ENCODE data around the gene OR51I1.

Gene OR51I1, protein sequence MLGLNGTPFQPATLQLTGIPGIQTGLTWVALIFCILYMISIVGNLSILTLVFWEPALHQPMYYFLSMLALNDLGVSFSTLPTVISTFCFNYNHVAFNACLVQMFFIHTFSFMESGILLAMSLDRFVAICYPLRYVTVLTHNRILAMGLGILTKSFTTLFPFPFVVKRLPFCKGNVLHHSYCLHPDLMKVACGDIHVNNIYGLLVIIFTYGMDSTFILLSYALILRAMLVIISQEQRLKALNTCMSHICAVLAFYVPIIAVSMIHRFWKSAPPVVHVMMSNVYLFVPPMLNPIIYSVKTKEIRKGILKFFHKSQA

DNA sequence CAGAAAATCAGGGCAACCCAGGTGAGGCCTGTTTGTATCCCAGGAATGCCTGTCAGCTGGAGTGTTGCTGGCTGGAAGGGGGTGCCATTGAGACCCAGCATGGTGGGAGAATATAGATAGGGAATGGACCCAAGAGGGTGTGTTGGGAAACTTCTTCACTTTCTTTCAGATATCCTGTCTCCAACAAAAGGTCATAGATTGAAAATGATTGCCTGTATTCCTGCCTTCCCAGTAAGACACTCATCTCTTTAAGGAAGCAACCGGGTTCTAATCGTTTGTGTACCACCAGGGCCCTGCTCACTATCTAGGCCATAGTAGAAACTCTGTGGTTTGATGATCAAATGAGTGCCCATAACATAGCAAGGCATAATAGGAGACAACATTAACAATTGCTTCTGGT, at the start of gene OR51I1:
Gene OR51I1 (minus strand): TSS at position 101 of the 400 bp plus-strand sequence. CDS start 0 bp downstream, at position 101.
- no peak within 1 kb of the TSS for H3K4me3 ChIP-seq (ENCODE audit: low read length)
- no peak for TF ChIP-seq ZNF274 (IDR thresholded peaks at IDR 0.05; ENCODE audit: low read depth, low read length)

DNA sequence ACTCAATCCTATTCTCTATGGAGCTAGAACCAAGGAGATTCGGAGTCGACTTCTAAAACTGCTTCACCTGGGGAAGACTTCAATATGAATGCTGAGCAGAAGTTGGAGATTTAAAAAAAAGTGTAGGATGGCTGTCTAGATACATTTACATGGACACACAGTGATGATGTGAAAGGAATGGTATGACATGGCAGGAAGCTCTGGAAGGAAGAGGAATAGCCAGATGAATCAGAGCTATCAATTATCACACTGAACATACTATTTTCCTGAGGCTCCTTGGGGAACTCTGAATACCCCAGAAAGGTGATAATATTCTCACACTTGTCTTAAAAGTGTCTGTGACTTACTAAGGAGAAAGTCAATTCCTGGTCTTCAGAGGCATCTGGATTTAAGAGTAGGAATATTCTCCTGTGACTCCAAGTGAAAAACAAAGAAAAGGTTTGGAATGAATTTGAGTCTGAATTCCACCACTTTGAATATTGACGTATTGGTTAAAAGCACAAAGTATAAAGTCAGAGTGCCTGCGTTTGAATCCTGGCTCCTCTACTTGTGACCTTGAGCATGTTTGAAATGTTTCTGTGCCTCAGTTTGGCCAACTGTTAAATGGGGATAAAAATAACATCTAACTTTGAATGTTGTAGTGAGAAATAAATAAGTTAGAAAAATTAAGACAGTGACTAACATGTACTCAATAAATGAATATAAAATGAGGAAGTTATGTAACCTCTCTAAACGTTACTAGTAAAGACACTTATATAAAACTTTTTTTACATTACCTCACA, 48.5 kb upstream of the OR51I1 start:
- TF ChIP-seq ZNF274 (IDR thresholded peaks at IDR 0.05; ENCODE audit: low read depth, low read length): no peak
- no peak overlapping the region for H3K4me3 ChIP-seq (ENCODE audit: low read length)

DNA sequence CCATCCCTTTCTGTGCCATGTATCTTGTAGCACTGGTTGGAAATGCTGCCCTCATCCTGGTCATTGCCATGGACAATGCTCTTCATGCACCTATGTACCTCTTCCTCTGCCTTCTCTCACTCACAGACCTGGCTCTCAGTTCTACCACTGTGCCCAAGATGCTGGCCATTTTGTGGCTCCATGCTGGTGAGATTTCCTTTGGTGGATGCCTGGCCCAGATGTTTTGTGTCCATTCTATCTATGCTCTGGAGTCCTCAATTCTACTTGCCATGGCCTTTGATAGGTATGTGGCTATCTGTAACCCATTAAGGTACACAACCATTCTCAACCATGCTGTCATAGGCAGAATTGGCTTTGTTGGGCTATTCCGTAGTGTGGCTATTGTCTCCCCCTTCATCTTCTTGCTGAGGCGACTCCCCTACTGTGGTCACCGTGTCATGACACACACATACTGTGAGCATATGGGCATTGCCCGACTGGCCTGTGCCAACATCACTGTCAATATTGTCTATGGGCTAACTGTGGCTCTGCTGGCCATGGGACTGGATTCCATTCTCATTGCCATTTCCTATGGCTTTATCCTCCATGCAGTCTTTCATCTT, 47.6 kb upstream of the OR51I1 start:
- no peak overlapping the region for H3K4me3 ChIP-seq (ENCODE audit: low read length)
- no peak for TF ChIP-seq ZNF274 (IDR thresholded peaks at IDR 0.05; ENCODE audit: low read depth, low read length)

DNA sequence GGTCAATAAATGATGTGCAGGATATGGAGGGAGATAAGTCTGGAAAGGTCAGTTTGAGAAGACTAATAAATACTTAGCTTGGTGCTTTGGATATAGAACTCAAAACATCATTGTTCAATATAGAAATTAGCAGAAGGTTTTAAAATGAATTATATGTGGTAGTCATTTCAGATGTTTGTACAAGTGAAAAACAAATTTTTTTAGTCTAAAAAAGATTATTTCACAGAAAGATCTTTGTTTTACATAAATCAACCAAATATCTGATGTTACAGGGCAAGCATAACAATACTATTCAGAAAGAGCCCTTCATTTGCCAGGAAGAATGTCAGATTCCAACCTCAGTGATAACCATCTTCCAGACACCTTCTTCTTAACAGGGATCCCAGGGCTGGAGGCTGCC, 47.1 kb upstream of the OR51I1 start, which contains the start of gene OR52D1:
Gene OR52D1 (plus strand): TSS at position 301 of the 400 bp plus-strand sequence. CDS start 22 bp downstream, at position 323.
- no peak for TF ChIP-seq ZNF274 (IDR thresholded peaks at IDR 0.05; ENCODE audit: low read depth, low read length)
- H3K4me3 ChIP-seq (ENCODE audit: low read length): no peak within 1 kb of the TSS

DNA sequence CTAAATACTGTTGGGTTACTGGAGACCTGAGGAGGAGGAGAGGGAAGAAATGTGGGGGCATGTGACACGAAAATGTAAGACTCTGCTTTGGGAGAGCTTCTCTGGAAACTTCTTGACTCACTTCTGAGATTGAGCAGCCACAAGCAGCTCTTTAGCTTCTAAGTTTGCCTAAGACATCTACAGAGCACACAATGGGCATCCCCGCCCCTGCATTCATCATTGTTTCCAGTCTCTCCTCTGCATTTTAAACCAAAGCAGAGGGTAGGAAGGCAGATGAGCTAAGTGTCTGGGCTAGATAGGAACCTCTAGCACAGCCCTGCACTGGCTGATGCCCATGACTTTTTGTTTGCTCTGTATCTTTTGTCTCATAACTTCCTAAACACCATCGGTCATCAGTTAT, 45.1 kb upstream of the OR51I1 start:
- no peak overlapping the region for H3K4me3 ChIP-seq (ENCODE audit: low read length)
- no peak for TF ChIP-seq ZNF274 (IDR thresholded peaks at IDR 0.05; ENCODE audit: low read depth, low read length)

DNA sequence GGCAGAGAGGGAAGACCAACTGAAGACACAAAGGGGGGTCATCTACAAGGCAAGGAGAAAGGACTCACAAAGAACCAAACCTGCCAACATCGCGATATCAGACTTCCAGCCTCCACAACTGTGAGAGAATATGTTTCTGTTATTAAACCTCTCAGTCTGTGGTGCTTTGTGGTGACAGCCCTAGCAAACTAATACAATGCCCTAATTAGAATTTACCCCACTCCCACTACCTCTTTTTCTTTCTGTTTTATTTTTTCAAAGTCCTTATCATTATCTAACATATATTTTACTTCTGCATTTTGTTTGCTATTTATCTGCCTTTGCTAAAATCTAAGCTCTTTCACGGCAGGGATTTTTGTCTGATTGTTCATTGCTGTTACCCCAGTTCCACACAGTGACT, 44.7 kb upstream of the OR51I1 start:
- TF ChIP-seq ZNF274 (IDR thresholded peaks at IDR 0.05; ENCODE audit: low read depth, low read length): no peak
- H3K4me3 ChIP-seq (ENCODE audit: low read length): no peak overlapping the region

DNA sequence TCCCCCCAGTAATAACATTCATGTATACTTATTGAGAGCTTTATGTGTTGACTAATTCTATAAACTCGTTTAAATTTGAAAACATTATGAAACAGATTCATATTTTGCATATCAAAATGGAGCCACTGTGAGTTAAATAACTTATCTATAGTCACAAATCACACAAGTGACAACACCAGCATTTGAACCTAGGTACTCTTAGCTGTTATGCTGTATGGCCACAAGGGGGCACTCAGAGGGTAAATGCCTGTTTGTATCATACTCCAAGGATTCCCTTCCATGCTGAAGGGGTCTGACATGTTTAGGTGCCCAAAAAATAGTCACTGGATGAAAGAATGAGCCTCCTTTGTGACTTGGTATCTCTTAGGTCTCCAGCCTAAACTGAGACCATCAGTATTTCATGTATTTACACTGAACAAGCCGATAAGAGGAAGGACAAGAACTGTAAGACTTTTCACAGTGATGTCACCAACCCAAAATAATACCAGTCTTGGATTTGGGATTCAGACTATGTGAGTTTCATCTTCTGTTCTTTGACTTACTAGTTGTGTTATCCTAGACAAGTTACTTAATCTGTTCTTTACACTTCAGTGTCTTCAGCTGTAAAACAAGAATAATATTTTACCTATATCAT, 35.0 kb upstream of the OR51I1 start:
- TF ChIP-seq ZNF274 (IDR thresholded peaks at IDR 0.05; ENCODE audit: low read depth, low read length): no peak
- no peak overlapping the region for H3K4me3 ChIP-seq (ENCODE audit: low read length)

DNA sequence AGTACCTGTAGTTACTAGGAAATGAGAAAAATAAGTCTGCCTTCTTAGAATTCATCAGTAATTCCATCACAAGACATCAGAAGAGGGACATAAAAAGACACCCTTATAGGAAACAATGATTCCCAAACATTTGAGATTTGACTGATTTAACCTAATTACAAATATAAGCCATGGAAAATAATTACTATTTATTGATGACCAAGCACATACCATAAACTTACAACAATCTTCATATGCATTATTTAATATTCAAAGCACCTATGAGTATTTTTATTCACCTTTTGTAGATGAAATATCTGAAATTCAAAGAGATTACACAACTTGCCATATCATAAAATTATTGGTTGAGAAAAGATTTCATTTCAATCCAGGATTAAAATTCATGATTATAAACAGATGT, 32.6 kb upstream of the OR51I1 start:
- H3K4me3 ChIP-seq (ENCODE audit: low read length): no peak overlapping the region
- TF ChIP-seq ZNF274 (IDR thresholded peaks at IDR 0.05; ENCODE audit: low read depth, low read length): no peak

DNA sequence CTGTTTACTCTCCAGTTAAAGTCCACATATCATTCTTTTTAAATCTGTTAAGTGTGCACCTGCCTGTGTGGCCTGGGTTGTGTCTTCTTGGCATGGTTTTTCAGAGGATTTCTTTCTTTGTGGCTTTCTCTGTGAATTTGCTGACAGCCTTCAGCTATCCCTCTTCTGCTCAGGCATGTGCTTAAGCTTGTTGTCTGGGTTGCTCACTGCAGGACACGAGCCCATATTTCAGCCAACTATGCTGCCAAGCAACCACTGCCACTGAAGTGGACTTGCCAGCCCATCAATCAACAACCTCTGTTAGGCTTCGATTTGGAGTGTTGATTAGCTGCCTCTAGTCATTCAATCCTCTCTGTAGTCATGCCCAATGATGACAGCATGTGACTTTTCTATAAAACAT, 26.2 kb upstream of the OR51I1 start:
- no peak overlapping the region for H3K4me3 ChIP-seq (ENCODE audit: low read length)
- no peak for TF ChIP-seq ZNF274 (IDR thresholded peaks at IDR 0.05; ENCODE audit: low read depth, low read length)

DNA sequence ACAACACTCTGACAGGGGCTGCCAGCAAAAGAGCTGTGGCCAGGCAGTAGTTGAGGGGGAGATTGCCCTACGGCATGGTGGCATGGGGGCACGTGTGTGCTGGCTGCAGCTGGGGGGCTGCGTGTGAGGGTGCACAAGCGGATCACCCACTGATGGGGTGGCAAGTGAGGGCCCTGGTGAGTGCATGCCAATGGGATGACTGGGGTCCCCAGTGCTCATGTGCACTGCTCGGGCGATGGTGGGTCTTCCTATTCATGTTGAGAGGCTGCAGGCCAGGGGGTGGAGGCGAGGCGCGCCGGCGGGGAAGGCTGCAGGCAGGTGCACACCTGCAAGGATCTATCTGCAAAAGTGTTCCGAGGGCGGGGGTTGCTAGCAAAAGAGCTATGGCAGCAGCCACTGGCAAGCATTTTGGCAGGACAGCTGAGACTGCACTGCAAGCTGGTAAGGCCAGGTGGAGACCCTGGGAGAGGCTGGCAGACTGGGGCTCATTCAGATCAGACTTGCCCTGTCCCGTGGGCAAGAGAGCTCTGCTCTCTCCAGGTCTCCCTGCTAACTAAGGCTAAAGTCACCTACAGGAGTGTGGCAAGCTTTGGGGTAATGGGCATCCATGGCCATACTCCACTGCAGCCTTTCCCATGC, 19.8 kb upstream of the OR51I1 start:
- H3K4me3 ChIP-seq (ENCODE audit: low read length): no peak overlapping the region
- TF ChIP-seq ZNF274 (IDR thresholded peaks at IDR 0.05; ENCODE audit: low read depth, low read length): no peak

DNA sequence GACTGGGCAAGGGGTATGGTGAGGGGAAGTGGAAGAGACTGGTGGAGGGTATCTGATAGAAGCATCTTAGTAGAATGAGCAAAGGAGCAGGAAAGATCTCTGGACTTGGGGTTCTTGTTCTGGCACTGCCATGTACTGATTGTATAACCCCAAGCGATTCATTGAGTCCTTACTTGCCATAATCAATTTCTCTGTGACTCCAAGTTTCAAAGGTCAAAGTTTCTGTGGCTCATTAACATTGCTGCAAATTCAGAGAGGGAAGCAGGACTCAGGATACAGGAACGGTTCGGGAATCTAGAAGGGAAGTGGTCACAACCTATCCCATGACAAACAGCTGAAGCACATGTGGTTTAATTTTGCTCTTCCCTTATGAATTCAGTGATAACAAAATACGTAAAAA, 8.1 kb upstream of the OR51I1 start:
- TF ChIP-seq ZNF274 (IDR thresholded peaks at IDR 0.05; ENCODE audit: low read depth, low read length): no peak
- H3K4me3 ChIP-seq (ENCODE audit: low read length): no peak overlapping the region

DNA sequence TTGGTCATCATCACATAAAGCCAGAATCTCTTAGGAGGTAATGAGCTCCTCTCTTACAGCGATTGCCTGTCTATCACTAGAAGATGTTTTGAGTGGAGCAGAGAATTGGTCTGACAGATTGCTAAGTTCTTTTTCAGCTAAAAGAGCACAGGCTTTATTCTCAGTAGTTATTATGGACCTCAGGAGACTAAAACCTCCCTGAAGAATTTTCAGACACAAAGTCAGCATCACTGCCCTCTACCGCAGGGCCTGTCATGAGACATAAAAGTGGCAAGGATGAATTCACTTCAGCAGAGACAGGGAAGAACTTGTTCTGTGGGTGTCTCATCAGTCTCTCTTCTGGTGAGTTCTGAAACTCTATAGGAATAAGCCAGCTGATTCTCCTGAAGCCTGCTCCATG, 7.7 kb upstream of the OR51I1 start, which contains the start of gene OR51I2:
Gene OR51I2 (plus strand): TSS at position 301 of the 400 bp plus-strand sequence. CDS start 4,166 bp downstream, outside the sequence.
- TF ChIP-seq ZNF274 (IDR thresholded peaks at IDR 0.05; ENCODE audit: low read depth, low read length): no peak

DNA sequence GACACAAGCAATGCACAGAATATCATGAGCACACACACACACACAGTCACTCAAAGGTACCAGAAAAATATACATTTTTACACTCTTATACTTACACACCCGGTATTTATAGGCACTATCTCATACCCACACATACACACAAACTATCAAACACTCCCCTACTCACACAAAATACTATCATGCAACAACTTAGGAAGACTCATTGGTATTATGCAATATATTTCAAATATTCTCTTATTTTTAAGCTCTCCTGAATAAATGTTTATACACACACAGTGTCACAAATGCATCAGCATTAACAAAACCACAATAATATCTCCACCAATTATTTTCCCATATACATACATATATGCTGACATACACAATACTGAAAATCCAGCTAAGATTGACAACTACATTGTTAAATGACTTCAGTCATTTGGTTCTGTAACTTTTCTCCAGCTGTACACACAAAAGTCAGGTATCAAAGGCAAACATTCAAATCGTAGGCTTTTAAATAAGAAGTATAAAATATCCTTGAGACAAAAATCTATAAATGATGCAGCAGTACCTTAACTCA, 2.6 kb upstream of the OR51I1 start:
- no peak for TF ChIP-seq ZNF274 (IDR thresholded peaks at IDR 0.05; ENCODE audit: low read depth, low read length)
- no peak overlapping the region for H3K4me3 ChIP-seq (ENCODE audit: low read length)

More for the DNA sequence above, 7.7 kb upstream of the OR51I1 start, which contains the start of gene OR51I2:
- H3K4me3 ChIP-seq (ENCODE audit: low read length): no peak within 1 kb of the TSS
